HFFc6 (cell line): ENCODE results near the gene SCLY. TPM values are rescaled to one million over a fixed set of nuclear protein-coding genes. Genes with fewer than 3 reads are reported as not detected.

Source experiments
- DNase-seq: peaks from one replicate; pipeline ENCODE4 v3.0.0-alpha.2; 2018
- H3K27ac Mint-ChIP-seq: 2 replicates; pipeline ENCODE4 v1.8.0; 2020; ENCODE audit warnings: mild to moderate bottlenecking, mixed read lengths
- H3K27me3 Mint-ChIP-seq: 2 replicates; pipeline ENCODE4 v1.8.0; 2021; ENCODE audit warnings: mild to moderate bottlenecking, moderate library complexity, mixed read lengths; ENCODE audit not compliant: insufficient read depth
- H3K36me3 Mint-ChIP-seq: 2 replicates; pipeline ENCODE4 v1.8.0; 2021; ENCODE audit warnings: low read depth, mixed read lengths
- H3K4me1 Mint-ChIP-seq: 2 replicates; pipeline ENCODE4 v1.8.0; 2020; ENCODE audit warnings: low read depth, mixed read lengths
- H3K4me3 Mint-ChIP-seq: 2 replicates; pipeline ENCODE4 v1.8.0; 2020; ENCODE audit warnings: mild to moderate bottlenecking, moderate library complexity, mixed read lengths
- H3K9me3 Mint-ChIP-seq: 2 replicates; pipeline ENCODE4 v1.8.0; 2020; ENCODE audit warnings: mild to moderate bottlenecking, mixed read lengths
- total RNA-seq, 6 experiments: library from RNA; stranded (reverse); fragmentation: NEBNext Ultra II Directional; extraction: Animal tissue kit (Norgen Biotek cat#: 25700); gene quantifications; 2 replicates in 1 of 6; 3 replicates in 5 of 6; pipeline ENCODE4 v1.2.3, GENCODE V29; 2021
- TF ChIP-seq, protein P1 (sequence below): fragments of 200-600 bp; sonication (generic); IDR thresholded peaks from 2 replicates; pipeline ENCODE4 v1.5.0; 2021; ENCODE audit warnings: antibody characterized with exemption, mild to moderate bottlenecking

Gene SCLY
- total RNA-seq, 6 experiments from 2014 or later: 11.3 to 16.4 (median 12.3) TPM

DNA sequence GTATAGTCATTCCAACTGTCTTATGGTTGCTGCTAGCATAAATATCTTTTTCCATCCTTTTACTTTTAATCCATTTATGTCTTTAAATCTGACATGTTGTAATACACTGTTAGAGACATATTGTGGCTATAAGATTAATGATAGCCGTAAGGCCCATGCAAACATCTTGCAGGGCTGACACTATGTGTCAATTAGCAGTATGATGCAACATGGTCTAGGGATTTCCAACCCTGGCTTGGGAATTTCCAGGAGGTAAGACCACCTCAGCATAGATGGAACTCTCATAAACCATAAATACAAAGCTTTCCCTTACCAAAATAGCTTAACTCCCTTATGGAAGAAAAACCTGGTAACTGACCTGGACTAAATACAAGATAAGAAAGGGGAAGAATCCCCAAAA lies 16.5 kb downstream of the SCLY start:
- TF ChIP-seq, protein P1, sequence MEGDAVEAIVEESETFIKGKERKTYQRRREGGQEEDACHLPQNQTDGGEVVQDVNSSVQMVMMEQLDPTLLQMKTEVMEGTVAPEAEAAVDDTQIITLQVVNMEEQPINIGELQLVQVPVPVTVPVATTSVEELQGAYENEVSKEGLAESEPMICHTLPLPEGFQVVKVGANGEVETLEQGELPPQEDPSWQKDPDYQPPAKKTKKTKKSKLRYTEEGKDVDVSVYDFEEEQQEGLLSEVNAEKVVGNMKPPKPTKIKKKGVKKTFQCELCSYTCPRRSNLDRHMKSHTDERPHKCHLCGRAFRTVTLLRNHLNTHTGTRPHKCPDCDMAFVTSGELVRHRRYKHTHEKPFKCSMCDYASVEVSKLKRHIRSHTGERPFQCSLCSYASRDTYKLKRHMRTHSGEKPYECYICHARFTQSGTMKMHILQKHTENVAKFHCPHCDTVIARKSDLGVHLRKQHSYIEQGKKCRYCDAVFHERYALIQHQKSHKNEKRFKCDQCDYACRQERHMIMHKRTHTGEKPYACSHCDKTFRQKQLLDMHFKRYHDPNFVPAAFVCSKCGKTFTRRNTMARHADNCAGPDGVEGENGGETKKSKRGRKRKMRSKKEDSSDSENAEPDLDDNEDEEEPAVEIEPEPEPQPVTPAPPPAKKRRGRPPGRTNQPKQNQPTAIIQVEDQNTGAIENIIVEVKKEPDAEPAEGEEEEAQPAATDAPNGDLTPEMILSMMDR: no peak
- no peak overlapping the region for H3K27ac Mint-ChIP-seq
- DNase-seq: no peak
- H3K4me1 Mint-ChIP-seq: no peaks in the 10 kb centered on the region
- no peak overlapping the region for H3K4me3 Mint-ChIP-seq
- H3K27me3 Mint-ChIP-seq: no peaks in the 10 kb centered on the region
- H3K36me3 Mint-ChIP-seq: peaks cover 49% of the 10 kb centered on the region
- peaks cover 10% of the 10 kb centered on the region; the same call in 1 of the 2 replicates for H3K9me3 Mint-ChIP-seq

DNA sequence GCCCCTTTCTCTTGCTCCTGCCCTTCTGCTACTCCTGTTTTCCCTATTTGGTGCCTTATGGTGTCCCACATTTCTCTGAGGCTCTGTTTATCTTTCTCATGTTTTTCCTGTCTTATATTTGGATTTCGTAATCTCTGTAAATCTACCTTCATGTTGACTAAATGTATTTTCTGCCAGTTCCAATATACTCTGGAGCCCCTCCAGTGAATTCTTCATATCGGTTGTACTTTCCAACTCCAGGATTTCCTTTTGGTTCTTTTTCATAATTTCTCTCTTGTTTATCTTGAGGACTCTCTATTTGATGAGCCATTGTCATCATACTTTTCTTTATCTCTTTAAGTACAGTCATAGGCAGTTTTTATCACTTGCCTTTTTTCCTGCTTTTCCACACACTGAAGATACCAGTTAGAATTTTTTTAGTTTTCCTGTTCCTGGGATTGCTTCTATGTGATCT lies 19.1 kb downstream of the SCLY start:
- no peaks in the 10 kb centered on the region for H3K9me3 Mint-ChIP-seq
- H3K36me3 Mint-ChIP-seq: peaks cover 31% of the 10 kb centered on the region
- DNase-seq: no peak
- no peak overlapping the region for H3K27ac Mint-ChIP-seq
- no peak overlapping the region for H3K4me3 Mint-ChIP-seq
- no peaks in the 10 kb centered on the region for H3K4me1 Mint-ChIP-seq
- no peaks in the 10 kb centered on the region for H3K27me3 Mint-ChIP-seq
- TF ChIP-seq, protein P1: no peak

DNA sequence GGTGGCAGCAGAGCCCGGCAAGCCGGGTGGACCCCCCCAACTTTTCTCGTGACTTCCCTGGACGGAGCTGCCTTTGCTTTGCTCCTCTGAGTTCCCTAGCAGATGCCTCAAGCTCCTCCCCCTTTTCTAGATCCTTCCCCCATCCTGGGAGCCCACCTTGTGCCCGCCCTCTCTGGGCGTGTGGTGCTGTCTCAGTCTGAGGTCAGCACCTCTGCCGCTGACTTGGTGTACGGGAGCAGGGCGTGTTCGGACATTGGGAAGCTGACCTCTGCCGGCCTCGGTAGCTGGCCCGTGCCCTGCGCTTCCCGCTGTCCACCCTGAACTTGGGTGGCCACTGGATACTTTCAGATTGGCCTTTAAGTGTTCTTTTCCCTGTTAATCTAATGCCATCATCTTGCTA lies 19.7 kb downstream of the SCLY start:
- Mint-ChIP-seq H3K4me3 (no peak overlapping the region), H3K27me3 (no peaks in the 10 kb centered on the region), H3K27ac (no peak overlapping the region), H3K9me3 (no peaks in the 10 kb centered on the region), H3K36me3 (peaks cover 31% of the 10 kb centered on the region), H3K4me1 (no peaks in the 10 kb centered on the region)
- TF ChIP-seq, protein P1: no peak
- DNase-seq: no peak

DNA sequence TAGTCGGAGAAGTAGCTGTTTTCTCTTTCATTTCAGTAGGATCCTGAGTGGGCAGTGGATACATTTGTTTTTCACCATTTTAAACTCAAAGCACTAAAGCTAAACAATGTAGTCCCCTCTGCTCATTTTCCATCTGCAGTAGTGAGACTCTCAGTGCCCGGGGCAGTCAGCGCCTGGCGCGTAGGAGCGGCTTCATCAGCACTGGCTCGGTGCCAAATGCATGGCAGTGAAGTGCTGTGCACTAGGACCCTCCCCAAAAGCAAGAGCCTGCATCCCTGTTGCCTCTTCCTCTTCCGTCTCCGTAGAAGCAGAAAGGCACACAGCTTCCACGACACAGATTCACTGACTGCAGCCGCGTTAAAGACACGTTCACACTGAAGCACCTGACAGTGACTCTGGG lies 20.3 kb downstream of the SCLY start:
- no peaks in the 10 kb centered on the region for H3K27me3 Mint-ChIP-seq
- DNase-seq: no peak
- H3K9me3 Mint-ChIP-seq: no peaks in the 10 kb centered on the region
- H3K27ac Mint-ChIP-seq: no peak overlapping the region
- TF ChIP-seq, protein P1: no peak
- no peak overlapping the region for H3K4me3 Mint-ChIP-seq
- peaks cover 31% of the 10 kb centered on the region for H3K36me3 Mint-ChIP-seq
- H3K4me1 Mint-ChIP-seq: no peaks in the 10 kb centered on the region

DNA sequence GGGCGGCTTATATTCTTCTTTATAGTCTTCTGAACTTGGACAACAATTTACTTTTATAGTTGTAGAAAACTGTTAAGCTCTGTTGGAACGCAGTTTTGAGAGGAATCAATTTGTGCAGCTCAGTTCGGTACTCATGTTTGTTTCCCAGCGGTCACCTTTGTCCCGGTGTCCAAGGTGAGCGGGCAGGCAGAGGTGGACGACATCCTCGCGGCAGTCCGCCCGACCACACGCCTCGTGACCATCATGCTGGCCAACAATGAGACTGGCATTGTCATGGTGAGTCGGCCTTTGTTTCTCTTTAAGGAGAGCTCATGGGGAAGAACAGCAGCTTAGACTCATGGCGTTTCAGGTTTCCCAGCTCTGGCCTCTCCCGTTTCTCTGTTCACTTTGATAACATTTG lies 20.8 kb downstream of the SCLY start:
- TF ChIP-seq, protein P1: no peak
- peaks cover 31% of the 10 kb centered on the region for H3K36me3 Mint-ChIP-seq
- no peaks in the 10 kb centered on the region for H3K4me1 Mint-ChIP-seq
- H3K9me3 Mint-ChIP-seq: no peaks in the 10 kb centered on the region
- no peaks in the 10 kb centered on the region for H3K27me3 Mint-ChIP-seq
- no peak overlapping the region for H3K4me3 Mint-ChIP-seq
- no peak for DNase-seq
- H3K27ac Mint-ChIP-seq: no peak overlapping the region

DNA sequence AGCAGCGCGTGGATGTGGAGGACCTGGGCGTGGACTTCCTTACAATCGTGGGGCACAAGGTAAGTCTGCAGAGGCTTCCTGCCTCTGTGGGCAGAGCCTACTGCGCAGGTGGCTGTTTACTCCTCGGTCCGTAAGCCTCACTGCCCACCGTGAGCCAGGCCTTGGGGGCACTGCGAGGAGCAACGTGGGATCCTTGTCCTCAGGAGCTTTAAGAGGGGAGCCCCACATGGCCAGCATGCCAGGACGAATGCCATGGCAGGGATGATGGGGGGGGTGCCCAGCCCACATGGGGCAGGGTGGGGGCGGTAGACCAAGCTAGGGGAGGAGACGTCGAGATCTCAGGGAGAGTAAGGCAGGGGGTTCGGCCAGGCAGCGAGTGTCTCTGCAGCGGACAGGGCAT lies 21.4 kb downstream of the SCLY start:
- no peaks in the 10 kb centered on the region for H3K27me3 Mint-ChIP-seq
- TF ChIP-seq, protein P1: no peak
- peaks cover 31% of the 10 kb centered on the region for H3K36me3 Mint-ChIP-seq
- H3K4me1 Mint-ChIP-seq: no peaks in the 10 kb centered on the region
- no peak overlapping the region for H3K4me3 Mint-ChIP-seq
- H3K27ac Mint-ChIP-seq: no peak overlapping the region
- H3K9me3 Mint-ChIP-seq: no peaks in the 10 kb centered on the region
- no peak for DNase-seq
